ENCODE results near the gene PPM1H.
"Not testable (repeated sequence)": the region's sequence is repeated elsewhere in the genome, so short reads cannot be mapped to it uniquely, and the experiment has no call there.

PPM1H gene

GRCh38 chr12:62943779-62944395 is 8.9 kb upstream of the PPM1H start:
- DNase-seq = no peak

- DNase-seq = not testable (repeated sequence)
Measured at GRCh38 chr12:62942316-62942715, 7.4 kb upstream of the PPM1H start.

GRCh38 chr12:62934239-62934798 is 631 bp downstream of the PPM1H start:
- DNase-seq = peak in 1 of 2 donors; percentile 61

GRCh38 chr12:62933602-62934238 is 1.2 kb downstream of the PPM1H start:
- no peak for DNase-seq

- no peak for DNase-seq
Measured at GRCh38 chr12:62933220-62933601, 1.7 kb downstream of the PPM1H start.

GRCh38 chr12:62931477-62931876 is 3.5 kb downstream of the PPM1H start:
- DNase-seq = no peak

- DNase-seq = no peak
Measured at GRCh38 chr12:62930546-62931425, 4.2 kb downstream of the PPM1H start.

GRCh38 chr12:62928632-62929031 is 6.3 kb downstream of the PPM1H start:
- DNase-seq = no peak

- DNase-seq = no peak
Measured at GRCh38 chr12:62925680-62926079, 9.3 kb downstream of the PPM1H start.

GRCh38 chr12:62924084-62924483 is 10.9 kb downstream of the PPM1H start:
- DNase-seq = no peak

GRCh38 chr12:62922539-62922938 is 12.4 kb downstream of the PPM1H start:
- no peak for DNase-seq

GRCh38 chr12:62919838-62920237 is 15.1 kb downstream of the PPM1H start:
- DNase-seq = no peak

- DNase-seq = no peak
Measured at GRCh38 chr12:62917926-62918325, 17.0 kb downstream of the PPM1H start.

- no peak for DNase-seq
Measured at GRCh38 chr12:62916632-62917425, 18.1 kb downstream of the PPM1H start.

- no peak for DNase-seq
Measured at GRCh38 chr12:62915204-62915529, 19.8 kb downstream of the PPM1H start.

GRCh38 chr12:62914443-62915203 is 20.3 kb downstream of the PPM1H start:
- no peak for DNase-seq

GRCh38 chr12:62913380-62913779 is 21.6 kb downstream of the PPM1H start:
- no peak for DNase-seq

GRCh38 chr12:62912644-62913043 is 22.3 kb downstream of the PPM1H start:
- no peak for DNase-seq

GRCh38 chr12:62911286-62911685 is 23.7 kb downstream of the PPM1H start:
- DNase-seq = no peak

- DNase-seq = no peak
Measured at GRCh38 chr12:62910549-62911169, 24.3 kb downstream of the PPM1H start.

- DNase-seq = no peak
Measured at GRCh38 chr12:62909340-62909739, 25.6 kb downstream of the PPM1H start.

GRCh38 chr12:62908674-62909073 is 26.3 kb downstream of the PPM1H start:
- no peak for DNase-seq
